ENCODE measurements around the gene IL4R. TPM values are rescaled to one million over a fixed set of nuclear protein-coding genes. Genes with fewer than 3 reads are reported as not detected.
"Not testable (repeated sequence)": the region's sequence is repeated elsewhere in the genome, so short reads cannot be mapped to it uniquely, and the experiment has no call there.

Gene IL4R
- total RNA-seq, 1 donor from 2014 or later: 36.8 TPM

DNA sequence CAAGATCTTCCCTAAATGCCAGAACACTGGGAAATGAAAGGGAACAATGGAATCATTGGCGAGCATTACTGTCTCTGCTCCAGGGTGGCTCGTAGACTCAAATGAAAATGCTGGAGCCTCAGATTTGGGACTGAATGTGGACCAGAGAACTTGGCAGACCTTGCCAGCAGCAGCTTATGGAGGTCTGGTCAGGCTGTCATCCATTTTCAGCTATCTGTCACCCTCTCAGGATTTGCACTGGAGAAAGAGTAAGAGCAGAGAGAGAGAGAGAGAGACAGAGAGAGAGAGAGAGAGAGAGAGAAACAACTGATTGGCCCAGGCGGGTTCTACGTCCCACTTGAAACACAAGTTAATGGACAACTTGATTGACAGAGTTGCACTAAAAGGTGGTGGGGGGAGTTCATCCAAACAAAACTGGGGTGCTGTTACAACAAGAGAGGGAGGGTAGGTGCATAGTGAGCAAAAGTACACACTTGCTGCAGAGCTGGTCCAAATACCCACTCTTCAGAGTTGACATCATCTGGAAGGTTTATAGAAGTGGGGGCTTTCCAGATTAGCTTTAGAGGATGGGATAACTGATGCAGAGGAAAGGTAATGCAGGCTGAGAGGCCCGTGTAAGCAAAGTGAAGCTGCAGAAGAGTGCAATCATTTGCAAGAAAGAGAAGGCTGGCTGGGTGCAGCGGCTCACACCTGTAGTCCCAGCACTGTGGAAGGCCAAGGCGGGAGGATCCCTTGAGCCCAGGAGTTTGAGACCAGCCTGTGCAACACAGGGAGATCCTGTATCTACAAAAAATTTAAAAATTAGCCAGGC lies 28.7 kb upstream of the IL4R start:
- TF ChIP-seq, protein P1, sequence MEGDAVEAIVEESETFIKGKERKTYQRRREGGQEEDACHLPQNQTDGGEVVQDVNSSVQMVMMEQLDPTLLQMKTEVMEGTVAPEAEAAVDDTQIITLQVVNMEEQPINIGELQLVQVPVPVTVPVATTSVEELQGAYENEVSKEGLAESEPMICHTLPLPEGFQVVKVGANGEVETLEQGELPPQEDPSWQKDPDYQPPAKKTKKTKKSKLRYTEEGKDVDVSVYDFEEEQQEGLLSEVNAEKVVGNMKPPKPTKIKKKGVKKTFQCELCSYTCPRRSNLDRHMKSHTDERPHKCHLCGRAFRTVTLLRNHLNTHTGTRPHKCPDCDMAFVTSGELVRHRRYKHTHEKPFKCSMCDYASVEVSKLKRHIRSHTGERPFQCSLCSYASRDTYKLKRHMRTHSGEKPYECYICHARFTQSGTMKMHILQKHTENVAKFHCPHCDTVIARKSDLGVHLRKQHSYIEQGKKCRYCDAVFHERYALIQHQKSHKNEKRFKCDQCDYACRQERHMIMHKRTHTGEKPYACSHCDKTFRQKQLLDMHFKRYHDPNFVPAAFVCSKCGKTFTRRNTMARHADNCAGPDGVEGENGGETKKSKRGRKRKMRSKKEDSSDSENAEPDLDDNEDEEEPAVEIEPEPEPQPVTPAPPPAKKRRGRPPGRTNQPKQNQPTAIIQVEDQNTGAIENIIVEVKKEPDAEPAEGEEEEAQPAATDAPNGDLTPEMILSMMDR (conservative IDR thresholded peaks at IDR 0.05; ENCODE audit: low read depth, low read length): no peak
- no peak for DNase-seq (ENCODE audit: low read depth)
- no peak overlapping the region for H3K4me3 ChIP-seq (ENCODE audit: low read depth, low read length)

DNA sequence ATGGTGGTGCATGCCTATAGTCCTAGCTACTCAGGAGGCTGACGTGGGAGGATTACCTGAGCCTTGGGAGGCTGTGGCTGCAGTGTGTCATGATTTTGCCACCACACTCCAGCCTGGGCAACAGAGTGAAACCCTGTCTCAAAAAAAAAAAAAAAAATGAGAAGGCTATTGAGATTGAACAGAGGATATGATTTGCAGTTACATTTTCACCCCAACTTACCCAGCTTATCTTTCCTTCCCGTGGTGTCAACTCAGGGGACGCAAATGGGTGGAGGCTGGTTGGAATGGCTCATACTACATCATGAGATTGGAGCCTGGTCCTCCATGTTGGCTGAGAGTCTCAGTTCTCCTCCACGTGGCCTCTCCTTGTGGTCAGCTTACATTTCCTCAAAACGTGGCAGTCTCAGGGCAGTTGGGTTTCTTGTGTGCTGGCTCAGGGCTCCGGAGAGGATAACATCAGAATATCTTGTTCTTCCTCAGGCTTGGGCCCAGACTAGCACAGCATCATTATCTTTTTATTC lies 28.0 kb upstream of the IL4R start:
- TF ChIP-seq, protein P1 (conservative IDR thresholded peaks at IDR 0.05; ENCODE audit: low read depth, low read length): no peak
- no peak for DNase-seq (ENCODE audit: low read depth)
- H3K4me3 ChIP-seq (ENCODE audit: low read depth, low read length): no peak overlapping the region

DNA sequence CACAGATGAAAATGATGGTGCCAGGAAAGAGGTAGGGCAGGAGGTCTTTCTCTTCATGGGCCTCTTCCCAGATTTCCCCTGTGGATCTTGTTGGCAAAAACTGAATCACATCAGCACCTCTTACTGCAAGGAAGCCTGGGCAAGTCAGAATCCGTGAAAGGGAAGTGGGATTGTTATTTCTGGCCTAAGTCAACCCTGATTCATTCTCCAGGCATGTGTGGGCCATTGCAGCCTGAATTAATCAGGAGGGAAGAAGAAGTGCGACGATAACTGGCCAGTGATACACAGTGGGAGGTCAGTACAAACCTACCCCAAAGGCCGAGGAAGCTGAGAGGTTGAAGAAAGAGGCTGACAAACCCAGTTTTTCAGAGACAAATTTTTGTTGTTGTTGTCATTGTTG lies 27.3 kb upstream of the IL4R start:
- DNase-seq (ENCODE audit: low read depth): peak; percentile 83
- no peak overlapping the region for H3K4me3 ChIP-seq (ENCODE audit: low read depth, low read length)
- TF ChIP-seq, protein P1 (conservative IDR thresholded peaks at IDR 0.05; ENCODE audit: low read depth, low read length): no peak

DNA sequence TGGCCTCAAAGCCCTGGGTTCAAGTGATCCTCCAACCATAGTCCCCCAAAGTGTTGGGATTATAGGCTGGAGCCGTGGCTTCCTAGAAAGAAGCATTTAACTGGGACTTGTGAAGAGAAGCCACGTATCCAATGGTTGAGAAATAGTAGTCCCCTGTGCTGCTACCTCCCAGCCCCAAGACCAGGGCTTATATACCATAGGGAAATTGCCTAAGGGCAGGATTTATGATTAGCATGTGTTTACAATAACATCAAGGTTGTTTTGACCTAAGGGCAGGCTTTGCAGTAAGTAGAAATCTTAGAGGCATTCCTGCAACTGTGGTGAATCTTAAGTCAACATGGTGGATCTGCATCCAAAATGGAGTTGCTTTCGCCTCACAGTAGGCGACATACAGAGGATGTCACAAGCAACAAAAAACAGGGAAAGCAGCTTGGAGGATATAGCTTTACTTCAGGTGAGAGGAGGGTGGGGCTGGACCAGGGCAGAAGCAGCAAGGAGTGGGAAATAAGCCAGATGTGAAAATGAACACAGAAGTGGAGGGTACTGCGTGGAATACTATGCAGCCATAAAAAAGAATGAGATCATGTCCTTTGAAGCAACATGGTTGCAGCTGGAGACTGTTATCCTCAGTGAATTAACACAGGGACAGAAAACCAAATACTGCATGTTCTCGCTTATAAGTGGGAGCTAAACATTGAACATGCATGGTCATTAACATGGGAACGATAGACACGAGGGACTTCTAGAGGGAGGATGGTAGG lies 26.5 kb upstream of the IL4R start:
- TF ChIP-seq, protein P1 (conservative IDR thresholded peaks at IDR 0.05; ENCODE audit: low read depth, low read length): no peak
- H3K4me3 ChIP-seq (ENCODE audit: low read depth, low read length): no peak overlapping the region
- no peak for DNase-seq (ENCODE audit: low read depth)

DNA sequence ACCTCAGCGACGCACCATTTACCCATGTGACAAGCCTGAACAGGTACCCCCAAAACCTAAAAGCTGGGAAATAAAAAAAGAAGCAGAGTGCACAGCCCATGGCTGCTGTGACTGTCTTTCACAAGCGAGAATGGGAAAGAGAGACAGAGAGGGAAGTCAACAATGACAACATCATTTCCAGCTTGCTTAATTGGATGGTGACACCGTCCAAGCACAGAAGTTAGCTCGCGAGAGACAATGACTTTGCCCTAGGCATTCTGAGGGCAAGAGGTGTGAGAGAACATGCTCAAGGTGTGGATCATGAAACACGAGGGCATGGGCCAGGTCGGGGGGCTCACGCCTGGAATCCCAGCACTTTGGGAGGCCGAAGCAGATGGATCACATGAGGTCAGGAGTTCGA lies 25.9 kb upstream of the IL4R start:
- no peak overlapping the region for H3K4me3 ChIP-seq (ENCODE audit: low read depth, low read length)
- TF ChIP-seq, protein P1 (conservative IDR thresholded peaks at IDR 0.05; ENCODE audit: low read depth, low read length): no peak
- DNase-seq (ENCODE audit: low read depth): no peak

DNA sequence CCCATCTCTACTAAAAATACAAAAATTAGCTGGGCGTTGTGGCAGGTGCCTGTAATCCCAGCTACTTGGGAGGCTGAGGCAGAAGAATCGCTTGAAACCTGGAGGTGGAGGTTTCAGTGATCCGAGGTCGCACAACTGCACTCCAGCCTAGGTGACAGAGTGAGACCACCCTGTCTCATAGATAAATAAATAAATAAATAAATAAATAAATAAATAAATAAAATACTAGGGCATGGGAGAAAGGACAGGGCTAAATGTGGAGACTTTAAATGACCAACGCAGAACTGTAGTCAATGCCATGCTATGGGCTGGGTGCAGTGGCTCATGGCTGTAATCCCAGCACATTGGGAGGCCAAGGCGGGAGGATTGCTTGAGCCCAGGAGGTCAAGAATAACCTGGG lies 25.5 kb upstream of the IL4R start:
- not testable (repeated sequence) for DNase-seq (ENCODE audit: low read depth); H3K4me3 ChIP-seq (ENCODE audit: low read depth, low read length)

DNA sequence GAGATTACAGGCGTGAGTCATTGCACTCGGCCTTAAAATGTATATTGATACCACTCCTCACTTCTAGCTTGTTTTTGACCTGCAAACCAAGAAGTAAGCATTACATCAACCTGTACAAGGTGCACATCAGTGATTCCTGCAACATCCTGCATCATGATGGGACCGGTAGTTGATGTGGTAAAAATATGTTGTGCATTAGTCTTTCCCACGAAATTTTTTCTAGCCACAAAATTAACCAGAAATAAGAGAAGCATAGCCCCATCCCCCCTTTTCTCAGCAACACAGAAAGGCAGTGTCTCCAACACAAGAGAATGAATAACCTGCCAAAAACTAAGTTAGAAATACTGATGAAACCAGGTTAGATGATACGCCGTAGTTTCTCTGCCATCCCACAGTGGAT lies 24.1 kb upstream of the IL4R start:
- TF ChIP-seq, protein P1 (conservative IDR thresholded peaks at IDR 0.05; ENCODE audit: low read depth, low read length): no peak
- no peak overlapping the region for H3K4me3 ChIP-seq (ENCODE audit: low read depth, low read length)
- DNase-seq (ENCODE audit: low read depth): no peak

Measured in epithelial cell of proximal tubule (primary cell).